Measurements from ENCODE around the gene CHAT. TPM values are rescaled to one million over a fixed set of nuclear protein-coding genes. Genes with fewer than 3 reads are reported as not detected.

The CHAT gene
- total and polyA plus RNA-seq, 8 donors = 0.28 TPM; not detected in 7

DNA sequence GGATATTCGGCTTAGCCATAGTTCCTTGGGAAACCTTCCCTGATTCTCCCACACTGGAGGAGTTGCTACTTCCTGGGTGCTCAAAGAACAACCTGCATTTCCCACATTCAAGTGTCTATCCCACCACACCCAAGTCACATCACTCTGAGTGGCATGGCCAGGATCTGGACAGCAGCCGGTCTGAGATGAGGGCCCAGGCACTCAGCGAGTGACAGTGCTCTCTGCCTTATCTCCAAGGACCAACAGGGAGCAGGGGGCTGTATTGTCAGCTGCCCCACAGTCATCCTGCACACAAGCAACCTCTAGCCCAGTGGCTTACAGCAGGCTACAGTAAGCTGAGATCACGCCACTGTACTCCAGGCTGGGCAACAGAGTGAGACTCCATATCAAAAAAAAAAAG lies 19.8 kb upstream of the CHAT start:
- ATAC-seq (no peak), DNase-seq (no peak), FAIRE-seq (no peak)
- TF ChIP-seq, protein P1, sequence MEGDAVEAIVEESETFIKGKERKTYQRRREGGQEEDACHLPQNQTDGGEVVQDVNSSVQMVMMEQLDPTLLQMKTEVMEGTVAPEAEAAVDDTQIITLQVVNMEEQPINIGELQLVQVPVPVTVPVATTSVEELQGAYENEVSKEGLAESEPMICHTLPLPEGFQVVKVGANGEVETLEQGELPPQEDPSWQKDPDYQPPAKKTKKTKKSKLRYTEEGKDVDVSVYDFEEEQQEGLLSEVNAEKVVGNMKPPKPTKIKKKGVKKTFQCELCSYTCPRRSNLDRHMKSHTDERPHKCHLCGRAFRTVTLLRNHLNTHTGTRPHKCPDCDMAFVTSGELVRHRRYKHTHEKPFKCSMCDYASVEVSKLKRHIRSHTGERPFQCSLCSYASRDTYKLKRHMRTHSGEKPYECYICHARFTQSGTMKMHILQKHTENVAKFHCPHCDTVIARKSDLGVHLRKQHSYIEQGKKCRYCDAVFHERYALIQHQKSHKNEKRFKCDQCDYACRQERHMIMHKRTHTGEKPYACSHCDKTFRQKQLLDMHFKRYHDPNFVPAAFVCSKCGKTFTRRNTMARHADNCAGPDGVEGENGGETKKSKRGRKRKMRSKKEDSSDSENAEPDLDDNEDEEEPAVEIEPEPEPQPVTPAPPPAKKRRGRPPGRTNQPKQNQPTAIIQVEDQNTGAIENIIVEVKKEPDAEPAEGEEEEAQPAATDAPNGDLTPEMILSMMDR (IDR thresholded peaks at IDR 0.05) = no peak
- no peaks in the 10 kb centered on the region for H3K9me3 ChIP-seq
- no peak overlapping the region for H3K27ac ChIP-seq
- intact Hi-C loops (cut with DNase I) = loop anchor here in 1 of 3 donors (10.0 kb wide), 1 partner anchor 631 kb away; no protein-coding TSS in a partner anchor
- H3K27me3 ChIP-seq = peaks cover 0 to 5% (median 0%) of the 10 kb centered on the region in 4 donors
- 52 to 61% methylated on average over 4 of the region's 4 CpGs for WGBS, 2 donors
- no peaks in the 10 kb centered on the region for H3K4me1 ChIP-seq
- no peaks in the 10 kb centered on the region for H3K36me3 ChIP-seq
- H3K4me3 ChIP-seq = no peak overlapping the region

DNA sequence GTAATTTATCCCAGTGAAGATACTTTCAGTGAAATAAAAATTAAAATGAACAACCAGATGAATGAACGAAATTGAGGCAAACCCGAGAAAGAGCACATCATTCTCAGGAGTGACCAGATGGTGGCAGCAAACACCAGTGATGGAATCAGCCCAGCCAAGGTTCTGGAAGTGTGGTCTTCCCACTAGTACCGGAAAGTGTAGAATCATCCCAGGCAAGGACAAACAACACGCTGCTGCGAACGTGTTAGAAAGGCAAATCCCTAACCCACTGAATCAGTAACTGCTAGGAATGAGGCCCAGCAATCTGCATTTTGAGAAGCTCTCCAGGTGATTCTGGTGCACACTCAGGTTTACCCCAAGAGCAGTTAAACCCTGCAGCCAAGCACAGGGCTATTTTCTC lies 19.2 kb upstream of the CHAT start:
- H3K4me1 ChIP-seq = no peaks in the 10 kb centered on the region
- no peak overlapping the region for H3K27ac ChIP-seq
- WGBS, 2 donors = 0 to 1% methylated on average over 6 of the region's 6 CpGs
- H3K36me3 ChIP-seq = no peaks in the 10 kb centered on the region
- FAIRE-seq = no peak
- TF ChIP-seq, protein P1 (IDR thresholded peaks at IDR 0.05) = peak; percentile 42 to 65 (median 48)
- ATAC-seq = peak; percentile 77 to 86 (median 83)
- no peak overlapping the region for H3K4me3 ChIP-seq
- DNase-seq = peak in 1 of 6 donors; percentile 44
- H3K9me3 ChIP-seq = no peaks in the 10 kb centered on the region
- peaks cover 0 to 5% (median 0%) of the 10 kb centered on the region in 4 donors for H3K27me3 ChIP-seq
- intact Hi-C loops (cut with DNase I) = loop anchor here in 1 of 3 donors (10.0 kb wide), 1 partner anchor 630 kb away; no protein-coding TSS in a partner anchor

DNA sequence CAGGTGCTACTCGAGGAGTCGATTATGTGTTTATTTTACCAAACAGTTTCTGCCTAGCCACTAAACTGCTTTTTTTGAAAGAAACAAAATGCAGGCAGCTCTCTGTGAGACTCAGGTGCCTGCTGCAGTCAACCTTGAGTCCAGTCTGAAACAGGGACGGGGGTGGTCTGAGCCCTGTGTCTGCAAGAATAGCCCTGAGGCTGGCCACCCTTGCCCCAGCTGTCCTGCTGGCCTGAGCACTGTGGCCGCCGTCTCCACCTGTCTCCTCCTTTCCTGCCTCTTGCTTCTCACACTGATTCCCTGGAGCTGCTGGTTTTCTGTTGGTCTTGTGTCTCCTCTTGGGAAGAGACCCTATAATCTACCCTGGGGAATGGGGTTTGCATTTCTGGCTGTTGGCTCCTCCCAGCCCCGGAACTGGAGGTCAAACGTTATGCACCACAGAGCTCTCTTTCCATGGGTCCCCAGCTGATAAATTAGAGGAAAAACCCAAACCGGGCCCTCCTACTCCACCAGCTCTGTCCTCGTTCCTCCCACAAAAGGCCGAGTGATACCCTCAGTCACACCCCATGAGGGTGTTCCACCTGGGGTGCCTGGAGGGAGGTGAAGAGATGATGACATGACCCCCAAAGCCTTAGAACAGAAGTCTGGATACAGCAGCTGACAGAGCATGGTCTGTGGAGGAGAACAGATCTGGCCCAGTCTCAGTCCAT lies 18.7 kb upstream of the CHAT start:
- H3K36me3 ChIP-seq = no peaks in the 10 kb centered on the region
- no peak overlapping the region for H3K4me3 ChIP-seq
- intact Hi-C loops (cut with DNase I) = loop anchor here in 1 of 3 donors (10.0 kb wide), 1 partner anchor 630 kb away; no protein-coding TSS in a partner anchor
- no peak overlapping the region for H3K27ac ChIP-seq
- peaks cover 0 to 5% (median 0%) of the 10 kb centered on the region in 4 donors for H3K27me3 ChIP-seq
- no peaks in the 10 kb centered on the region for H3K4me1 ChIP-seq
- ATAC-seq (no peak), DNase-seq (peak in 1 of 6 donors; percentile 58), FAIRE-seq (no peak)
- 44 to 50% methylated on average over 10 of the region's 10 CpGs for WGBS, 2 donors
- TF ChIP-seq, protein P1 (IDR thresholded peaks at IDR 0.05) = no peak
- H3K9me3 ChIP-seq = no peaks in the 10 kb centered on the region

DNA sequence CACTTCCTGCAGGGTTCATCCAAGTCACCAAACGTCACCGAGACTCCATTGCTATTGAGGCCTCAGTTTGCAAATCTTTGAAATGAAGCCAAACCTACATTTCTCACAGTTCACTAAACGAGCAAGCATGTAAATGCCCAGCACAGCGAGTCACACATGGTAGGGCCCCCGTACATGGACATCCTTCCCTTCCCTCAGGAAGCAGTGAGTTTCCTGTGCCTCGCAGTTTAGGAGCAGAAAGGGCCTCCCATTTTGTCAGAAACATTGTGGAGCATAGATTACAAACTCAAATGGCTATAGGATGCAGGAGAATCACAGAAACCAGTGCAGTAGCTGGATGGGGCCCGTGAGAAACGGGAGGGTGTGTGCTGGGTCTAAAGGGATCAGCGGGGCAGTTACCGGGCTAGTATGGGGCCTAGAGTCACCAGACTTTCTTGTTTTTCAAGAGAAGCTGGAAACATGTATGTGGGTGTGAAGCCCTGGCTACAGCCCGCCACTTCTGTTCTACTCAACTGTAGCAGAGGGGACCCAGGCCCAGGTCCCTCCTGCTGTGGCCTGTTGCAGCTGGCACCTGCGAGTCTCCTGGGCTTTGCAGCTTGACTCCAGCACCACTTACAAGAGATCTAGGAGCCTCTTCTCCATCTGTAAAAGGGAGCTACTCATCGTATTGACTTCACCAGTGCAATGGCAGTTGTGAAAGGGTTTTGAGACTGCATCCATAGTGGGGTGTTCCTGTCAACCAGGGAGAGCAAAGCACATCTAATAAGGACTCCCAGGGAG lies 17.9 kb upstream of the CHAT start:
- Histone ChIP-seq H3K27ac (no peak overlapping the region), H3K4me1 (no peaks in the 10 kb centered on the region), H3K9me3 (no peaks in the 10 kb centered on the region), H3K27me3 (peaks cover 0 to 5% (median 0%) of the 10 kb centered on the region in 4 donors), H3K4me3 (no peak overlapping the region), H3K36me3 (no peaks in the 10 kb centered on the region)
- no peak for FAIRE-seq
- 61 to 63% methylated on average over 13 of the region's 13 CpGs for WGBS, 2 donors
- no peak for DNase-seq
- no peak for ATAC-seq
- intact Hi-C loops (cut with DNase I) = loop anchor here in 1 of 3 donors (10.0 kb wide), 1 partner anchor 629 kb away; no protein-coding TSS in a partner anchor
- TF ChIP-seq, protein P1 (IDR thresholded peaks at IDR 0.05) = no peak

All from pancreas (tissue), 10 donors.